GM19099 (cell line): ENCODE data around the gene FOXN3.

ENCODE experiments used
- POLR2A ChIP-seq: IDR thresholded peaks from 3 replicates; pipeline ENCODE4 v1.6.1; 2011; ENCODE audit warnings: low read depth; ENCODE audit not compliant: insufficient read length; ENCODE audit errors: extremely low read depth

The FOXN3 gene

GRCh38 chr14:89291351-89291940, 125.6 kb downstream of the FOXN3 start:
- TF ChIP-seq POLR2A = no peak

GRCh38 chr14:89290813-89291212, 126.2 kb downstream of the FOXN3 start:
- TF ChIP-seq POLR2A = no peak

- TF ChIP-seq POLR2A = no peak
Measured at GRCh38 chr14:89289477-89289876, 127.6 kb downstream of the FOXN3 start.

GRCh38 chr14:89288114-89288513, 128.9 kb downstream of the FOXN3 start:
- no peak for TF ChIP-seq POLR2A

- TF ChIP-seq POLR2A = no peak
Measured at GRCh38 chr14:89284333-89285058, 132.5 kb downstream of the FOXN3 start.

GRCh38 chr14:89283327-89284060, 133.5 kb downstream of the FOXN3 start:
- TF ChIP-seq POLR2A = no peak

- no peak for TF ChIP-seq POLR2A
Measured at GRCh38 chr14:89282191-89282590, 134.8 kb downstream of the FOXN3 start.

GRCh38 chr14:89280600-89280999, 136.4 kb downstream of the FOXN3 start:
- TF ChIP-seq POLR2A = no peak

- no peak for TF ChIP-seq POLR2A
Measured at GRCh38 chr14:89279649-89280232, 137.3 kb downstream of the FOXN3 start.

GRCh38 chr14:89277203-89277602, 139.8 kb downstream of the FOXN3 start:
- no peak for TF ChIP-seq POLR2A

GRCh38 chr14:89276424-89276975, 140.5 kb downstream of the FOXN3 start:
- no peak for TF ChIP-seq POLR2A

- no peak for TF ChIP-seq POLR2A
Measured at GRCh38 chr14:89270439-89271227, 146.4 kb downstream of the FOXN3 start.

- TF ChIP-seq POLR2A = no peak
Measured at GRCh38 chr14:89269404-89269803, 147.6 kb downstream of the FOXN3 start.

- TF ChIP-seq POLR2A = no peak
Measured at GRCh38 chr14:89268514-89268913, 148.5 kb downstream of the FOXN3 start.
